ENCODE measurements around the gene RAE1.

Gene RAE1

GRCh38 chr20:57402206-57403125 is 51.4 kb downstream of the RAE1 start:
- H2AK5ac ChIP-seq (ENCODE audit: low read length): no peak overlapping the region
- no peak overlapping the region for H2BK5ac ChIP-seq (ENCODE audit: low read length)
- H3K23ac ChIP-seq (ENCODE audit: low read length): no peak overlapping the region
- no peak for DNase-seq
- H3K56ac ChIP-seq (ENCODE audit: low read length): no peak overlapping the region
- H3K9ac ChIP-seq (ENCODE audit: low read length): no peak overlapping the region
- peaks cover 5% of the 10 kb centered on the region for H3K36me3 ChIP-seq (ENCODE audit: control insufficient read depth, insufficient read depth, low read length)
- no peak overlapping the region for H2BK15ac ChIP-seq (replicated peaks; ENCODE audit: low read depth)
- no peak overlapping the region for H4K8ac ChIP-seq (ENCODE audit: low read depth, low read length)
- no CpG with 5 or more reads among the region's 32 CpGs for WGBS (ENCODE audit: extremely low coverage, insufficient coverage, low lambda C conversion rate)
- H3K27me3 ChIP-seq (ENCODE audit: insufficient read depth, low read length, poor library complexity): no peaks in the 10 kb centered on the region
- no peak overlapping the region for H3K4me2 ChIP-seq (ENCODE audit: low read length)
- H3K4me3 ChIP-seq (ENCODE audit: low read length): no peak overlapping the region
- H3K18ac ChIP-seq (ENCODE audit: low read length): no peak overlapping the region
- H3K4ac ChIP-seq (ENCODE audit: low read depth, low read length): no peak overlapping the region
- no peak overlapping the region for H4K5ac ChIP-seq (ENCODE audit: low read length)
- peaks cover 8% of the 10 kb centered on the region for H3K79me1 ChIP-seq (ENCODE audit: low read length)
- peaks cover 7% of the 10 kb centered on the region for H3K79me2 ChIP-seq (ENCODE audit: control insufficient read depth, insufficient read depth, low read length)
- no peak overlapping the region for H2BK120ac ChIP-seq (ENCODE audit: low read depth, low read length)
- no peak overlapping the region for H3K27ac ChIP-seq (ENCODE audit: low read depth, low read length)
- no peaks in the 10 kb centered on the region for H3K4me1 ChIP-seq (ENCODE audit: control insufficient read depth, low read depth, low read length)

GRCh38 chr20:57403216-57403615 is 52.2 kb downstream of the RAE1 start:
- DNase-seq: no peak
- Histone ChIP-seq H3K9ac (ENCODE audit: low read length) (no peak overlapping the region), H3K27me3 (ENCODE audit: insufficient read depth, low read length, poor library complexity) (no peaks in the 10 kb centered on the region), H3K4ac (ENCODE audit: low read depth, low read length) (no peak overlapping the region), H3K4me3 (ENCODE audit: low read length) (no peak overlapping the region), H3K27ac (ENCODE audit: low read depth, low read length) (no peak overlapping the region), H3K23ac (ENCODE audit: low read length) (no peak overlapping the region), H2AK5ac (ENCODE audit: low read length) (no peak overlapping the region), H4K5ac (ENCODE audit: low read length) (no peak overlapping the region), H3K56ac (ENCODE audit: low read length) (no peak overlapping the region), H2BK5ac (ENCODE audit: low read length) (no peak overlapping the region), H3K79me2 (ENCODE audit: control insufficient read depth, insufficient read depth, low read length) (peaks cover 2% of the 10 kb centered on the region), H2BK15ac (replicated peaks; ENCODE audit: low read depth) (no peak overlapping the region), H3K79me1 (ENCODE audit: low read length) (peaks cover 4% of the 10 kb centered on the region), H3K4me1 (ENCODE audit: control insufficient read depth, low read depth, low read length) (no peaks in the 10 kb centered on the region), H3K4me2 (ENCODE audit: low read length) (no peak overlapping the region), H4K8ac (ENCODE audit: low read depth, low read length) (no peak overlapping the region), H3K36me3 (ENCODE audit: control insufficient read depth, insufficient read depth, low read length) (peaks cover 8% of the 10 kb centered on the region), H2BK120ac (ENCODE audit: low read depth, low read length) (no peak overlapping the region), H3K18ac (ENCODE audit: low read length) (no peak overlapping the region)
- WGBS (ENCODE audit: extremely low coverage, insufficient coverage, low lambda C conversion rate): no CpG with 5 or more reads among the region's 10 CpGs

DNA sequence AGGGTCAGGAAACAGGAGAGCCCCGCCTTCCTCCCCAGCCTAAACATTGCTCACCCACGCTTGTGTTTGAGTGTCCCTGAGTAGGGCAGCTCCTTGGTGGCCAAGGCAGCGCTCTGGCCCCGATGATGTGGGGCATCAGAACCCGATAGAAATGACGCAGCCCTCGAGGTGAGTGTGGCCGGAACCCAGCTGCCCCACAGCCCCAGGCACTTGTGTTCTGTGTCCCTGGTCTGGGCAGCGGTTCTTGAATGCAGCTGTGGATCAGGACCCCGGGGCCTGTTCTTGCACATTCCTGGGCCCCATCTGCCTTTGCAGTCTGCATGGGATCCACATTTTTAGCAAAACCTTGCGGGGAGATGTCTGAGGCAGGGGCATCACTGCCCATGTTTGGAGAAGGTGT is 53.0 kb downstream of the RAE1 start:
- Histone ChIP-seq H3K9ac (ENCODE audit: low read length) (no peak overlapping the region), H3K79me1 (ENCODE audit: low read length) (peaks cover 4% of the 10 kb centered on the region), H2AK5ac (ENCODE audit: low read length) (no peak overlapping the region), H2BK5ac (ENCODE audit: low read length) (no peak overlapping the region), H2BK120ac (ENCODE audit: low read depth, low read length) (no peak overlapping the region), H3K79me2 (ENCODE audit: control insufficient read depth, insufficient read depth, low read length) (peaks cover 2% of the 10 kb centered on the region), H4K8ac (ENCODE audit: low read depth, low read length) (no peak overlapping the region), H3K56ac (ENCODE audit: low read length) (no peak overlapping the region), H3K4me2 (ENCODE audit: low read length) (no peak overlapping the region), H3K27me3 (ENCODE audit: insufficient read depth, low read length, poor library complexity) (no peaks in the 10 kb centered on the region), H3K23ac (ENCODE audit: low read length) (no peak overlapping the region), H3K4me1 (ENCODE audit: control insufficient read depth, low read depth, low read length) (no peaks in the 10 kb centered on the region), H2BK15ac (replicated peaks; ENCODE audit: low read depth) (no peak overlapping the region), H3K36me3 (ENCODE audit: control insufficient read depth, insufficient read depth, low read length) (peaks cover 8% of the 10 kb centered on the region), H4K5ac (ENCODE audit: low read length) (no peak overlapping the region), H3K27ac (ENCODE audit: low read depth, low read length) (no peak overlapping the region), H3K18ac (ENCODE audit: low read length) (no peak overlapping the region), H3K4me3 (ENCODE audit: low read length) (no peak overlapping the region), H3K4ac (ENCODE audit: low read depth, low read length) (no peak overlapping the region)
- no peak for DNase-seq
- no CpG with 5 or more reads among the region's 11 CpGs for WGBS (ENCODE audit: extremely low coverage, insufficient coverage, low lambda C conversion rate)

DNA sequence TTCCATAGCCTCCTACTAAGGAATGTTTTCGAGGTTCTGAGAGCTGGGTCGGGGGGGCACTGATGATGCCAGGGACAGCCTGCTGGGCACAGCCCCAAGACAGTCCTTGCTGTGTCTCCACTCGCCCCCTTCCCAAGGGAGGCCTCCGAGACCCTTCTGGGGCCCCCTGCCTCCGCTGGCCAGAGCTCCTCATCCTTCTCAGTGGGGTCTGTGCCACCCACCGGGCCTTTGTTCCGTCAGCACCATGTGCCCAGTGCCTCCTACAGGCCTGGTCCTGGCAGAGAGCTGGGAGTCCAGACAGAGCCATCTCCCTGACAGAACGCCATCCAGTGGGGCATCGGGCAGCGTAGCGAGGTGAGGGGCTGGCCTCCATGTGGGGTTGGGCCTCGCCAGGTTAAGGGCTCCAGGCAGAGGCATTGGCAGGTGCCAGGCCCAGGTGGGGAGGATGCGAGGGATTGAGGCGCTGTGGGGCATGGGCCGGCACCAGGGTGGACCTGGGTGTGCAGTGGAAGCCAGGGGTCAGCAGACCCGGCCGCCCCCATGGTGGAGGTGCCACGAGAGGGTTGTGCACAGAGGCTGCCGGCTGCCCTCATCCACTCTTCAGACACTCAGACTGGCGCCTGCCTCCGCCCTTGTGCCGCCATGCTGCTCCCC is 53.5 kb downstream of the RAE1 start:
- Histone ChIP-seq H3K56ac (ENCODE audit: low read length) (no peak overlapping the region), H3K4me2 (ENCODE audit: low read length) (no peak overlapping the region), H3K79me2 (ENCODE audit: control insufficient read depth, insufficient read depth, low read length) (peaks cover 1% of the 10 kb centered on the region), H2AK5ac (ENCODE audit: low read length) (no peak overlapping the region), H3K4me3 (ENCODE audit: low read length) (no peak overlapping the region), H2BK120ac (ENCODE audit: low read depth, low read length) (no peak overlapping the region), H4K8ac (ENCODE audit: low read depth, low read length) (no peak overlapping the region), H3K36me3 (ENCODE audit: control insufficient read depth, insufficient read depth, low read length) (peaks cover 8% of the 10 kb centered on the region), H2BK15ac (replicated peaks; ENCODE audit: low read depth) (no peak overlapping the region), H3K4ac (ENCODE audit: low read depth, low read length) (no peak overlapping the region), H3K18ac (ENCODE audit: low read length) (no peak overlapping the region), H2BK5ac (ENCODE audit: low read length) (no peak overlapping the region), H3K27ac (ENCODE audit: low read depth, low read length) (no peak overlapping the region), H3K9ac (ENCODE audit: low read length) (no peak overlapping the region), H4K5ac (ENCODE audit: low read length) (no peak overlapping the region), H3K79me1 (ENCODE audit: low read length) (peaks cover 4% of the 10 kb centered on the region), H3K27me3 (ENCODE audit: insufficient read depth, low read length, poor library complexity) (no peaks in the 10 kb centered on the region), H3K23ac (ENCODE audit: low read length) (no peak overlapping the region), H3K4me1 (ENCODE audit: control insufficient read depth, low read depth, low read length) (no peaks in the 10 kb centered on the region)
- WGBS (ENCODE audit: extremely low coverage, insufficient coverage, low lambda C conversion rate): no CpG with 5 or more reads among the region's 22 CpGs
- no peak for DNase-seq

GRCh38 chr20:57405236-57406016 is 54.4 kb downstream of the RAE1 start:
- Histone ChIP-seq H3K27ac (ENCODE audit: low read depth, low read length) (no peak overlapping the region), H3K79me1 (ENCODE audit: low read length) (peaks cover 2% of the 10 kb centered on the region), H3K79me2 (ENCODE audit: control insufficient read depth, insufficient read depth, low read length) (no peaks in the 10 kb centered on the region), H3K36me3 (ENCODE audit: control insufficient read depth, insufficient read depth, low read length) (peaks cover 8% of the 10 kb centered on the region), H3K4ac (ENCODE audit: low read depth, low read length) (no peak overlapping the region), H3K27me3 (ENCODE audit: insufficient read depth, low read length, poor library complexity) (no peaks in the 10 kb centered on the region), H2BK15ac (replicated peaks; ENCODE audit: low read depth) (no peak overlapping the region), H4K8ac (ENCODE audit: low read depth, low read length) (no peak overlapping the region), H3K4me1 (ENCODE audit: control insufficient read depth, low read depth, low read length) (no peaks in the 10 kb centered on the region), H3K18ac (ENCODE audit: low read length) (no peak overlapping the region), H2BK120ac (ENCODE audit: low read depth, low read length) (no peak overlapping the region), H3K4me3 (ENCODE audit: low read length) (no peak overlapping the region), H3K4me2 (ENCODE audit: low read length) (no peak overlapping the region), H3K9ac (ENCODE audit: low read length) (no peak overlapping the region), H3K23ac (ENCODE audit: low read length) (no peak overlapping the region), H2BK5ac (ENCODE audit: low read length) (no peak overlapping the region), H4K5ac (ENCODE audit: low read length) (no peak overlapping the region), H3K56ac (ENCODE audit: low read length) (no peak overlapping the region), H2AK5ac (ENCODE audit: low read length) (no peak overlapping the region)
- WGBS (ENCODE audit: extremely low coverage, insufficient coverage, low lambda C conversion rate): no CpG with 5 or more reads among the region's 18 CpGs
- DNase-seq: no peak
